Body of pancreas (tissue), 4 donors: ENCODE measurements around the gene HOGA1. TPM values are rescaled to one million over a fixed set of nuclear protein-coding genes. Genes with fewer than 3 reads are reported as not detected.

Experiments used
- ATAC-seq: fragments of 150-250 bp; one replicate; pipeline ENCODE4 v1.9.1; 2016
- DNase-seq, 4 donors: peaks; one replicate each; pipeline ENCODE4 v3.0.0-alpha.2; 2019
- H3K27ac ChIP-seq, 4 donors: fragments of 200-600 bp; sonication (generic); 1 replicate in 3 of 4; 2 replicates in 1 of 4; pipeline versions ENCODE4 v1.5.1 to v1.6.1; 2016 to 2019; ENCODE audit warnings: mild to moderate bottlenecking in 1 of 4, mixed read lengths in 1 of 4, moderate library complexity in 1 of 4
- H3K27me3 ChIP-seq, 2 donors: fragments of 200-600 bp; sonication (generic); one replicate each; pipeline ENCODE4 v1.6.0; 2016; ENCODE audit warnings: mild to moderate bottlenecking in 1 of 2
- H3K36me3 ChIP-seq, 2 donors: fragments of 200-600 bp; sonication (generic); replicated peaks in 1 of 2; 2 replicates each; pipeline ENCODE4 v1.5.1; 2016; ENCODE audit warnings: low read depth in 2 of 2; ENCODE audit not compliant: insufficient read depth in 1 of 2
- H3K4me1 ChIP-seq: fragments of 200-600 bp; sonication (generic); one replicate; pipeline ENCODE4 v1.6.0; 2016
- H3K4me3 ChIP-seq, 2 donors: fragments of 200-600 bp; sonication (generic); 1 replicate in 1 of 2; 2 replicates in 1 of 2; pipeline ENCODE4 v1.5.1; 2016 to 2019
- H3K9me3 ChIP-seq, 3 donors: fragments of 200-600 bp; sonication (generic); 1 replicate in 2 of 3; 2 replicates in 1 of 3; pipeline ENCODE4 v1.5.1; 2016
- CTCF ChIP-seq, 7 experiments: fragments of 450-650 bp in 4 of 7; fragments of 200-600 bp in 3 of 7; sonication (generic) in 3 of 7; IDR thresholded peaks; one replicate each; pipeline ENCODE4 v1.5.1; 2016 to 2019; ENCODE audit warnings: antibody characterized with exemption in 7 of 7
- POLR2A ChIP-seq, 3 donors: fragments of 450-650 bp; IDR thresholded peaks; one replicate each; pipeline ENCODE4 v1.6.1; 2016; ENCODE audit warnings: antibody characterized with exemption in 3 of 3, mild to moderate bottlenecking in 2 of 3
- WGBS, 2 donors: methylation state at CpG; one replicate each; pipeline ENCODE4 v1.1.5; 2017; 5-methylcytosine and 5-hydroxymethylcytosine counted together
- intact Hi-C: fragments of 100-400 bp; cut with DNase I; formaldehyde crosslinking; loops from one replicate; pipeline ENCODE4 v1.15.1; 2023
- total RNA-seq, 2 donors: library from RNA; depleted of rRNA; stranded (reverse); fragments of >200 nt; gene quantifications; one replicate each; pipeline ENCODE4 v1.1.0, GENCODE V29; 2016

Gene HOGA1
- total RNA-seq, 2 donors from 2014 or later: 7.3 to 16.3 TPM

GRCh38 chr10:97650726-97651125, 66.5 kb downstream of the HOGA1 start:
- Histone ChIP-seq H3K36me3 (peaks cover 6 to 9% of the 10 kb centered on the region in 2 donors), H3K27ac (peak overlapping the region in 1 of 4 donors; percentile 12), H3K4me1 (no peaks in the 10 kb centered on the region), H3K4me3 (no peak overlapping the region), H3K27me3 (no peaks in the 10 kb centered on the region), H3K9me3 (no peaks in the 10 kb centered on the region)
- ATAC-seq (no peak), DNase-seq (no peak)
- 78 to 80% methylated on average over 3 of the region's 3 CpGs for WGBS, 2 donors
- intact Hi-C loops: no loop called here
- no peak for TF ChIP-seq CTCF (IDR thresholded peaks at IDR 0.05)
- TF ChIP-seq POLR2A (IDR thresholded peaks at IDR 0.05): no peak

- peaks cover 6 to 9% of the 10 kb centered on the region in 2 donors for H3K36me3 ChIP-seq
Measured at GRCh38 chr10:97651773-97652172, 67.6 kb downstream of the HOGA1 start.

GRCh38 chr10:97656777-97657176, 72.6 kb downstream of the HOGA1 start:
- Histone ChIP-seq H3K9me3 (no peaks in the 10 kb centered on the region), H3K27ac (no peak overlapping the region), H3K4me3 (no peak overlapping the region), H3K36me3 (peaks cover 2 to 4% of the 10 kb centered on the region in 2 donors), H3K27me3 (no peaks in the 10 kb centered on the region), H3K4me1 (no peaks in the 10 kb centered on the region)
- ATAC-seq (no peak), DNase-seq (no peak)
- WGBS, 2 donors: 76 to 87% methylated on average over 4 to 5 of the region's 5 CpGs
- intact Hi-C loops: no loop called here
- TF ChIP-seq CTCF (IDR thresholded peaks at IDR 0.05) (no peak), POLR2A (IDR thresholded peaks at IDR 0.05) (no peak)

More at GRCh38 chr10:97651773-97652172, 67.6 kb downstream of the HOGA1 start:
- no peaks in the 10 kb centered on the region for H3K4me1 ChIP-seq
- ATAC-seq (no peak), DNase-seq (no peak)
- TF ChIP-seq POLR2A (IDR thresholded peaks at IDR 0.05) (no peak), CTCF (IDR thresholded peaks at IDR 0.05) (no peak)
- no peaks in the 10 kb centered on the region for H3K27me3 ChIP-seq
- H3K9me3 ChIP-seq: no peaks in the 10 kb centered on the region
- H3K27ac ChIP-seq: no peak overlapping the region
- intact Hi-C loops: no loop called here
- H3K4me3 ChIP-seq: no peak overlapping the region
- WGBS, 2 donors: 88 to 93% methylated on average over 3 of the region's 3 CpGs

GRCh38 chr10:97659589-97659988, 75.4 kb downstream of the HOGA1 start:
- peaks cover 8% of the 10 kb centered on the region for H3K4me1 ChIP-seq
- intact Hi-C loops: no loop called here
- ATAC-seq (no peak), DNase-seq (no peak)
- H3K36me3 ChIP-seq: peaks cover 0 to 2% of the 10 kb centered on the region in 2 donors
- WGBS, 2 donors: 82 to 95% methylated on average over 1 of the region's 1 CpG
- TF ChIP-seq CTCF (IDR thresholded peaks at IDR 0.05) (no peak), POLR2A (IDR thresholded peaks at IDR 0.05) (no peak)
- no peak overlapping the region for H3K4me3 ChIP-seq
- H3K9me3 ChIP-seq: no peaks in the 10 kb centered on the region
- no peaks in the 10 kb centered on the region for H3K27me3 ChIP-seq
- H3K27ac ChIP-seq: no peak overlapping the region

Other genes starting within 250 kb of the HOGA1 start
- gene FRAT2, start 249.7 kb upstream of the HOGA1 start, total RNA-seq: 10 to 100 TPM; 19.5 to 20.8 TPM
- 10 to 100 TPM; 13.0 to 22.1 TPM for gene RRP12, start 183.0 kb upstream of the HOGA1 start, total RNA-seq
- gene PGAM1, start 158.2 kb upstream of the HOGA1 start, total RNA-seq: 10 to 100 TPM; 52.7 to 66.7 TPM
- 10 to 100 TPM; 20.8 to 33.2 TPM for gene EXOSC1, start 138.4 kb upstream of the HOGA1 start, total RNA-seq
- 10 to 100 TPM; 17.5 to 18.2 TPM for gene ZDHHC16, start 138.2 kb upstream of the HOGA1 start, total RNA-seq
- gene MMS19, start 86.0 kb upstream of the HOGA1 start, total RNA-seq: 10 to 100 TPM; 44.6 to 60.0 TPM
- 10 to 100 TPM in 1 of 2 donors, 1 to 10 TPM in 1; 9.1 to 33.9 TPM for gene UBTD1, start 85.5 kb upstream of the HOGA1 start, total RNA-seq
- not detected for gene ANKRD2, start 11.6 kb upstream of the HOGA1 start, total RNA-seq
- gene C10orf62, start 5.3 kb downstream of the HOGA1 start, total RNA-seq: 1 to 10 TPM in 1 of 2 donors, not detected in 1; 1.3 TPM
- 1 to 10 TPM; 4.9 to 8.3 TPM for gene MORN4, start 49.1 kb downstream of the HOGA1 start, total RNA-seq
- 1 to 10 TPM; 3.6 to 5.7 TPM for gene PI4K2A, start 56.3 kb downstream of the HOGA1 start, total RNA-seq
- 10 to 100 TPM in 1 of 2 donors, 1 to 10 TPM in 1; 5.7 to 14.8 TPM for gene AVPI1, start 102.9 kb downstream of the HOGA1 start, total RNA-seq
- gene MARVELD1, start 129.3 kb downstream of the HOGA1 start, total RNA-seq: 1 to 10 TPM; 4.3 to 6.5 TPM
- gene ZFYVE27, start 152.7 kb downstream of the HOGA1 start, total RNA-seq: 10 to 100 TPM; 14.8 to 32.6 TPM
- gene SFRP5, start 187.6 kb downstream of the HOGA1 start, total RNA-seq: 100 to 1,000 TPM; 163 to 226 TPM